A549 (cell line): ENCODE results near the gene TRIAP1. TPM values are rescaled to one million over a fixed set of nuclear protein-coding genes. Genes with fewer than 3 reads are reported as not detected.

Source experiments
- ATAC-seq, 2 experiments: fragments of 200-7000 bp in 1 of 2; fragments of >200 bp in 1 of 2; cut with Nextera tagmentation in 1 of 2; cut with Tn5 transposase in 1 of 2; 3 replicates each; pipeline versions ENCODE4 v1.8.0 to v1.9.1; 2018 to 2020; ENCODE audit warnings: mild to moderate bottlenecking in 1 of 2, moderate library complexity in 1 of 2
- CTCF ChIA-PET: fragments of 300-600 bp; sonication (Branson Sonifier 250); formaldehyde crosslinking; extraction: SDS; loops from one replicate; lab custom pipeline; 2021; ENCODE audit warnings: antibody characterized with exemption, inconsistent platforms; lab: Yijun Ruan, JAX
- POLR2A ChIA-PET: fragments of 350-600 bp; formaldehyde crosslinking; extraction: SDS; loops from one replicate; lab custom pipeline; 2021; ENCODE audit warnings: antibody characterized with exemption, inconsistent platforms; lab: Yijun Ruan, JAX
- DNase-seq, 2 experiments: peaks; one replicate each; pipeline versions ENCODE4 v3.0.0 to v3.0.0-alpha.2; 2011 to 2016; ENCODE audit warnings: low read depth in 1 of 2, low spot score in 1 of 2
- FAIRE-seq: peaks from 2 replicates; lab custom pipeline; 2011; peaks lifted over from hg19 to GRCh38; lab: Jason Lieb, UNC
- H3K27ac ChIP-seq, 2 experiments: fragments of >200 bp; sonication (Bioruptor Twin); formaldehyde crosslinking; 3 replicates each; pipeline ENCODE4 v1.5.1; 2016 to 2017
- H3K4me1 ChIP-seq: fragments of >200 bp; sonication (Bioruptor Twin); formaldehyde crosslinking; 3 replicates; pipeline ENCODE4 v1.6.1; 2016
- H3K4me2 ChIP-seq: fragments of >200 bp; sonication (Bioruptor Twin); formaldehyde crosslinking; 3 replicates; pipeline ENCODE4 v1.6.1; 2016
- H3K4me3 ChIP-seq: fragments of >200 bp; sonication (Bioruptor Twin); formaldehyde crosslinking; 3 replicates; pipeline ENCODE4 v1.5.1; 2016
- H3K9me3 ChIP-seq: fragments of >200 bp; sonication (Bioruptor Twin); formaldehyde crosslinking; 3 replicates; pipeline ENCODE4 v1.6.1; 2016
- CBX2 ChIP-seq: fragments of 200-600 bp; sonication (generic); IDR thresholded peaks from 2 replicates; pipeline ENCODE4 v1.6.1; 2016; ENCODE audit warnings: low read depth, mild to moderate bottlenecking, borderline replicate concordance
- CEBPB ChIP-seq, 2 experiments: fragments of >200 bp in 1 of 2; sonication (Bioruptor Twin) in 1 of 2; formaldehyde crosslinking in 1 of 2; IDR thresholded peaks; 2 replicates each; pipeline ENCODE4 v1.6.1; 2012 to 2016
- CHD2 ChIP-seq: fragments of 150-350 bp; IDR thresholded peaks from 2 replicates; pipeline ENCODE4 v1.6.1; 2014; ENCODE audit warnings: low read length; ENCODE audit not compliant: partially characterized antibody
- CTCF ChIP-seq: fragments of >200 bp; sonication (Bioruptor Twin); formaldehyde crosslinking; IDR thresholded peaks from 3 replicates; pipeline ENCODE4 v1.5.1; 2016
- E2F6 ChIP-seq: IDR thresholded peaks from 2 replicates; pipeline ENCODE4 v1.6.1; 2012; ENCODE audit warnings: low read depth, borderline replicate concordance
- ELK1 ChIP-seq: fragments of 150-350 bp; IDR thresholded peaks from 2 replicates; pipeline ENCODE4 v1.6.1; 2014; ENCODE audit warnings: low read depth, mild to moderate bottlenecking, low read length
- EP300 ChIP-seq, 2 experiments: fragments of >200 bp; sonication (Bioruptor Twin); formaldehyde crosslinking; IDR thresholded peaks; 2 replicates in 1 of 2; 3 replicates in 1 of 2; pipeline ENCODE4 v1.6.1; 2016 to 2017
- FOSB ChIP-seq: fragments of 250-450 bp; sonication (Bioruptor Pico); IDR thresholded peaks from 2 replicates; pipeline ENCODE4 v1.5.0; 2020; ENCODE audit warnings: mild to moderate bottlenecking, moderate library complexity
- FOXS1 ChIP-seq: fragments of 250-450 bp; sonication (Bioruptor Pico); IDR thresholded peaks from 2 replicates; pipeline ENCODE4 v1.5.0; 2020; ENCODE audit warnings: mild to moderate bottlenecking, moderate library complexity
- HES2 ChIP-seq: fragments of >200 bp; sonication (Bioruptor Twin); formaldehyde crosslinking; IDR thresholded peaks from 2 replicates; pipeline ENCODE4 v1.6.1; 2016
- MAFK ChIP-seq: fragments of 450-650 bp; IDR thresholded peaks from 2 replicates; pipeline ENCODE4 v1.6.1; 2014; ENCODE audit not compliant: partially characterized antibody
- PBX3 ChIP-seq: IDR thresholded peaks from 2 replicates; pipeline ENCODE4 v1.6.1; 2012
- PHF8 ChIP-seq: fragments of 200-600 bp; sonication (generic); IDR thresholded peaks from 2 replicates; pipeline ENCODE4 v1.6.1; 2016; ENCODE audit warnings: low read depth, mild to moderate bottlenecking, antibody characterized with exemption, moderate library complexity, borderline replicate concordance
- RARB ChIP-seq: fragments of 250-450 bp; sonication (Bioruptor Pico); IDR thresholded peaks from 2 replicates; pipeline ENCODE4 v1.8.0; 2021; ENCODE audit warnings: mild to moderate bottlenecking, moderate library complexity
- RCOR1 ChIP-seq: fragments of 150-350 bp; IDR thresholded peaks from 2 replicates; pipeline ENCODE4 v1.6.1; 2014; ENCODE audit warnings: antibody characterized with exemption, low read length, low read depth
- RFX5 ChIP-seq: fragments of 450-650 bp; IDR thresholded peaks from 2 replicates; pipeline ENCODE4 v1.7.1; 2014; ENCODE audit warnings: antibody characterized with exemption, mild to moderate bottlenecking, moderate library complexity
- SMC3 ChIP-seq: fragments of >200 bp; sonication (Bioruptor Twin); formaldehyde crosslinking; IDR thresholded peaks from 3 replicates; pipeline ENCODE4 v1.6.1; 2018; ENCODE audit warnings: inconsistent platforms
- TFCP2L1 ChIP-seq: fragments of 250-450 bp; sonication (Bioruptor Pico); IDR thresholded peaks from 2 replicates; pipeline ENCODE4 v1.5.0; 2021; ENCODE audit warnings: mild to moderate bottlenecking
- ZSCAN20 ChIP-seq: fragments of 250-450 bp; sonication (Bioruptor Pico); IDR thresholded peaks from 2 replicates; pipeline ENCODE4 v1.8.0; 2022; ENCODE audit warnings: mild to moderate bottlenecking, moderate library complexity
- WGBS: methylation state at CpG from one replicate; pipeline ENCODE4 v1.1.6; 2017; ENCODE audit errors: missing lambda C conversion rate; 5-methylcytosine and 5-hydroxymethylcytosine counted together
- polyA plus RNA-seq, 4 experiments: library from polyadenylated mRNA; depleted of rRNA in 3 of 4; stranded (reverse); fragments of >200 nt; fragmentation: RNase III in 1 of 4; extraction: RNeasy Plus Mini Kit Qiagen cat#74134 plus additional on column Dnase treatment in 1 of 4; gene quantifications; 2 replicates in 3 of 4; 3 replicates in 1 of 4; pipeline ENCODE4 v1.2.3, GENCODE V29; 2011 to 2017

The TRIAP1 gene
- polyA plus RNA-seq, 2 of the 4 experiments (the other 2 are of a cell fraction) = 70.9 to 114 TPM

- ATAC-seq = peak; percentile 11 to 37
- under 1% methylated on average over 13 of the region's 57 CpGs for WGBS
- ChIA-PET CTCF (interaction anchor here (0.5 to 11.1 kb wide), 13 partner anchors 14 to 181 kb away, joined by 3 to 167 read pairs (median 4); partner anchors contain the start of gene COX6A1), POLR2A (interaction anchor here (1.5 kb wide), 1 partner anchor 27 kb away, joined by 3 read pairs; the partner anchor contains the start of gene DYNLL1)
- no peak for FAIRE-seq
- H3K9me3 ChIP-seq = no peaks in the 10 kb centered on the region
- TF ChIP-seq ELK1 (no peak), PBX3 (no peak), PHF8 (no peak), MAFK (no peak), CHD2 (no peak), CEBPB (IDR thresholded peaks at IDR 0.05) (no peak), TFCP2L1 (no peak), EP300 (IDR thresholded peaks at IDR 0.05) (no peak), RCOR1 (no peak), E2F6 (no peak), RFX5 (no peak), SMC3 (no peak), CTCF (no peak), ZSCAN20 (CRISPR knock-in tag) (no peak), HES2 (no peak), RARB (CRISPR knock-in tag) (no peak), FOXS1 (no peak)
- H3K4me3 ChIP-seq = peak overlapping the region; percentile 80
- H3K27ac ChIP-seq = peak overlapping the region; percentile 98
- H3K4me2 ChIP-seq = peak overlapping the region; percentile 90
- peaks cover 32% of the 10 kb centered on the region; the same call in 2 of the 3 replicates for H3K4me1 ChIP-seq
- peak; percentile 31 to 36 for DNase-seq
Measured at GRCh38 chr12:120468821-120469449, 22.8 kb upstream of the TRIAP1 start.

- H3K4me1 ChIP-seq = peaks cover 29% of the 10 kb centered on the region; the same call in 2 of the 3 replicates
- ChIA-PET POLR2A (interaction anchor here (1.5 kb wide), 1 partner anchor 28 kb away, joined by 3 read pairs; the partner anchor contains the start of gene DYNLL1), CTCF (interaction anchor here (0.6 to 11.1 kb wide), 11 partner anchors 14 to 240 kb away, joined by 3 to 167 read pairs (median 4); partner anchors contain the start of gene COX6A1)
- DNase-seq = peak; percentile 25 to 55
- H3K4me2 ChIP-seq = peak overlapping the region; percentile 90
- FAIRE-seq = no peak
- peak; percentile 15 to 20; a peak in 4 of 6 replicates for ATAC-seq
- H3K27ac ChIP-seq = peak overlapping the region; percentile 98
- 4% methylated on average over 23 of the region's 23 CpGs for WGBS
- peak overlapping the region; percentile 80 for H3K4me3 ChIP-seq
- no peaks in the 10 kb centered on the region for H3K9me3 ChIP-seq
- TF ChIP-seq CBX2 = no peak
- 0 out of 2 replicates have a peak, but pooled peaks have one; percentile 17 for TF ChIP-seq FOSB
- TF ChIP-seq, all 56 proteins: peak for 1
Measured at GRCh38 chr12:120468325-120468820, 22.2 kb upstream of the TRIAP1 start.
